OCI-LY7 (cell line): ENCODE results near the gene CEP57L1. TPM values are rescaled to one million over a fixed set of nuclear protein-coding genes. Genes with fewer than 3 reads are reported as not detected.

Experiments used
- BruUV-seq: library from RNA; stranded (reverse); fragments of 400-500 nt; replicated peaks from 2 replicates; lab custom pipeline; 2021; lab: Mats Ljungman, UMichigan
- CTCF ChIA-PET: fragments of 300-600 bp; sonication (Branson Sonifier 250); formaldehyde crosslinking; loops from one replicate; lab custom pipeline; 2022; ENCODE audit warnings: antibody characterized with exemption; ENCODE audit not compliant: unreplicated experiment; lab: Charles Lee
- POLR2A ChIA-PET: fragments of 300-600 bp; sonication (Branson Sonifier 250); formaldehyde crosslinking; loops from one replicate; lab custom pipeline; 2022; ENCODE audit warnings: antibody characterized with exemption; lab: Charles Lee
- DNase-seq: peaks from one replicate; pipeline ENCODE4 v3.0.0-alpha.2; 2015; ENCODE audit warnings: low spot score
- H2AFZ ChIP-seq: fragments of 200-600 bp; sonication (generic), shearing (Covaris generic); 2 replicates; pipeline ENCODE4 v1.6.1; 2014; ENCODE audit warnings: mild to moderate bottlenecking, antibody characterized with exemption, low read length, moderate library complexity
- H3K27ac ChIP-seq: fragments of 200-600 bp; sonication (generic); 2 replicates; pipeline ENCODE4 v1.5.1; 2014; ENCODE audit warnings: mixed run types, low read depth, mild to moderate bottlenecking, moderate library complexity, low read length, inconsistent platforms; ENCODE audit not compliant: poor library complexity, severe bottlenecking
- H3K36me3 ChIP-seq: fragments of 200-600 bp; sonication (generic); 2 replicates; pipeline ENCODE4 v1.6.1; 2014; ENCODE audit warnings: mild to moderate bottlenecking, antibody characterized with exemption, low read length, moderate library complexity, mixed read lengths; ENCODE audit not compliant: insufficient read depth
- H3K4me1 ChIP-seq: fragments of 200-600 bp; sonication (generic); 2 replicates; pipeline ENCODE4 v1.5.1; 2014; ENCODE audit warnings: mild to moderate bottlenecking, low read length; ENCODE audit not compliant: insufficient read depth, poor library complexity, severe bottlenecking
- H3K4me2 ChIP-seq: fragments of 200-600 bp; sonication (generic); 2 replicates; pipeline ENCODE4 v1.6.1; 2014; ENCODE audit warnings: mild to moderate bottlenecking, low read length
- H3K4me3 ChIP-seq: fragments of 200-600 bp; sonication (generic); 2 replicates; pipeline ENCODE4 v1.5.1; 2014; ENCODE audit warnings: mild to moderate bottlenecking, low read depth, low read length; ENCODE audit not compliant: poor library complexity, severe bottlenecking
- H3K79me2 ChIP-seq: fragments of 200-600 bp; sonication (generic); 2 replicates; pipeline ENCODE4 v1.6.1; 2016; ENCODE audit warnings: low read depth, mild to moderate bottlenecking, low read length, moderate library complexity, mixed read lengths; ENCODE audit not compliant: insufficient read depth
- H3K9me2 ChIP-seq: fragments of 200-600 bp; sonication (generic); 2 replicates; pipeline ENCODE4 v1.6.1; 2016; ENCODE audit warnings: mild to moderate bottlenecking, low read length, mixed read lengths; ENCODE audit not compliant: insufficient read depth
- H3K9me3 ChIP-seq: fragments of 200-600 bp; sonication (generic); 2 replicates; pipeline ENCODE4 v1.6.1; 2014; ENCODE audit warnings: mild to moderate bottlenecking, mixed run types, low read length, mixed read lengths
- H4K20me1 ChIP-seq: fragments of 200-600 bp; sonication (generic); 2 replicates; pipeline ENCODE4 v1.6.1; 2014; ENCODE audit warnings: mild to moderate bottlenecking, antibody characterized with exemption, low read length, moderate library complexity, mixed read lengths; ENCODE audit not compliant: insufficient read depth
- CTCF ChIP-seq: fragments of 200-600 bp; sonication (generic); conservative IDR thresholded peaks from 2 replicates; pipeline ENCODE4 v1.5.1; 2014; ENCODE audit warnings: mild to moderate bottlenecking, antibody characterized with exemption, low read length, moderate library complexity, mixed read lengths
- EZH2phosphoT487 ChIP-seq: fragments of 200-600 bp; sonication (generic); IDR thresholded peaks from 2 replicates; pipeline ENCODE4 v1.6.1; 2018; ENCODE audit warnings: low read depth, borderline replicate concordance, mild to moderate bottlenecking, mixed run types, antibody characterized with exemption, low read length, moderate library complexity, mixed read lengths
- intact Hi-C: fragments of 100-400 bp; cut with micrococcal nuclease; formaldehyde crosslinking; loops from one replicate; pipeline ENCODE4 v1.10.0; 2022; ENCODE audit not compliant: unreplicated experiment
- total RNA-seq, 2 experiments: library from RNA; depleted of rRNA in 1 of 2; stranded (reverse); fragments of >200 nt in 1 of 2; shearing (Covaris generic) in 1 of 2; gene quantifications; 2 replicates each; pipeline ENCODE4 v1.2.3, GENCODE V29; 2014 to 2022

The CEP57L1 gene
- total RNA-seq, 2 experiments from 2014 or later = 22.7 to 28.2 TPM

GRCh38 chr6:109179507-109179906, 84.2 kb downstream of the CEP57L1 start:
- Histone ChIP-seq H3K9me2 (no peaks in the 10 kb centered on the region), H2AFZ (no peak overlapping the region), H3K4me2 (no peak overlapping the region), H3K27ac (no peak overlapping the region), H3K4me3 (no peak overlapping the region), H3K36me3 (no peaks in the 10 kb centered on the region), H4K20me1 (no peaks in the 10 kb centered on the region), H3K4me1 (peaks cover 3% of the 10 kb centered on the region), H3K79me2 (no peaks in the 10 kb centered on the region), H3K9me3 (no peaks in the 10 kb centered on the region)
- POLR2A ChIA-PET = interaction anchor here (0.6 kb wide), 1 partner anchor 9 kb away, joined by 4 read pairs; no protein-coding TSS in a partner anchor
- DNase-seq = no peak
- CTCF ChIA-PET = no interaction called here
- intact Hi-C loops = no loop called here
- no TSS peak for BruUV-seq
- no peak for TF ChIP-seq EZH2phosphoT487
- no peak for TF ChIP-seq CTCF

- H3K9me2 ChIP-seq = no peaks in the 10 kb centered on the region
- H3K9me3 ChIP-seq = no peaks in the 10 kb centered on the region
- BruUV-seq = no TSS peak
- ChIA-PET CTCF (no interaction called here), POLR2A (interaction anchor here (0.5 to 0.6 kb wide), 2 partner anchors 211 to 1262 kb away, joined by 3 to 4 read pairs; no protein-coding TSS in a partner anchor)
- no peak overlapping the region for H3K27ac ChIP-seq
- DNase-seq = no peak
- TF ChIP-seq CTCF = no peak
- no peak for TF ChIP-seq EZH2phosphoT487
- H3K36me3 ChIP-seq = no peaks in the 10 kb centered on the region
- no peak overlapping the region; the same call in 1 of the 2 replicates for H2AFZ ChIP-seq
- H3K4me1 ChIP-seq = peaks cover 12% of the 10 kb centered on the region
- no peaks in the 10 kb centered on the region for H3K79me2 ChIP-seq
- no peak overlapping the region for H3K4me2 ChIP-seq
- intact Hi-C loops = no loop called here
- H3K4me3 ChIP-seq = no peak overlapping the region
- H4K20me1 ChIP-seq = no peaks in the 10 kb centered on the region
Measured at GRCh38 chr6:109182578-109182977, 87.3 kb downstream of the CEP57L1 start.

GRCh38 chr6:109183109-109183650, 87.9 kb downstream of the CEP57L1 start:
- intact Hi-C loops = no loop called here
- Histone ChIP-seq H3K9me2 (no peaks in the 10 kb centered on the region), H3K4me1 (peaks cover 12% of the 10 kb centered on the region), H3K36me3 (no peaks in the 10 kb centered on the region), H3K4me3 (no peak overlapping the region), H3K9me3 (no peaks in the 10 kb centered on the region), H3K79me2 (no peaks in the 10 kb centered on the region), H2AFZ (no peak overlapping the region), H3K4me2 (no peak overlapping the region), H4K20me1 (no peaks in the 10 kb centered on the region), H3K27ac (no peak overlapping the region)
- peak; percentile 8 for DNase-seq
- CTCF ChIA-PET = interaction anchor here (0.6 kb wide), 1 partner anchor 59 kb away, joined by 5 read pairs; no protein-coding TSS in a partner anchor
- BruUV-seq = no TSS peak
- TF ChIP-seq CTCF (peak; percentile 63), EZH2phosphoT487 (no peak)
- POLR2A ChIA-PET = interaction anchor here (0.6 kb wide), 1 partner anchor 211 kb away, joined by 3 read pairs; no protein-coding TSS in a partner anchor
